GM13976 (cell line): ENCODE measurements around the gene MFSD11.
"Not testable (repeated sequence)": the region's sequence is repeated elsewhere in the genome, so short reads cannot be mapped to it uniquely, and the experiment has no call there.

Experiments used
- DNase-seq: peaks from one replicate; pipeline ENCODE4 v3.0.0; 2012; ENCODE audit warnings: low spot score
- CTCF ChIP-seq: IDR thresholded peaks from 2 replicates; pipeline ENCODE4 v1.5.1; 2012; ENCODE audit warnings: borderline replicate concordance, mild to moderate bottlenecking; ENCODE audit not compliant: insufficient read depth; ENCODE audit errors: extremely low read depth, missing control alignments, control extremely low read depth
- in situ Hi-C: fragments of 300-500 bp; cut with MboI; formaldehyde crosslinking; loops from one replicate; pipeline ENCODE4 v1.12.0; 2022; ENCODE audit warnings: low sequenced_read_pairs, mixed read lengths, inconsistent platforms; ENCODE audit not compliant: unreplicated experiment

The MFSD11 gene

GRCh38 chr17:76696763-76697701 lies 40.9 kb upstream of the MFSD11 start:
- in situ Hi-C loops, result no loop called here
- TF ChIP-seq CTCF, result no peak
- DNase-seq, result peak; percentile 66

DNA sequence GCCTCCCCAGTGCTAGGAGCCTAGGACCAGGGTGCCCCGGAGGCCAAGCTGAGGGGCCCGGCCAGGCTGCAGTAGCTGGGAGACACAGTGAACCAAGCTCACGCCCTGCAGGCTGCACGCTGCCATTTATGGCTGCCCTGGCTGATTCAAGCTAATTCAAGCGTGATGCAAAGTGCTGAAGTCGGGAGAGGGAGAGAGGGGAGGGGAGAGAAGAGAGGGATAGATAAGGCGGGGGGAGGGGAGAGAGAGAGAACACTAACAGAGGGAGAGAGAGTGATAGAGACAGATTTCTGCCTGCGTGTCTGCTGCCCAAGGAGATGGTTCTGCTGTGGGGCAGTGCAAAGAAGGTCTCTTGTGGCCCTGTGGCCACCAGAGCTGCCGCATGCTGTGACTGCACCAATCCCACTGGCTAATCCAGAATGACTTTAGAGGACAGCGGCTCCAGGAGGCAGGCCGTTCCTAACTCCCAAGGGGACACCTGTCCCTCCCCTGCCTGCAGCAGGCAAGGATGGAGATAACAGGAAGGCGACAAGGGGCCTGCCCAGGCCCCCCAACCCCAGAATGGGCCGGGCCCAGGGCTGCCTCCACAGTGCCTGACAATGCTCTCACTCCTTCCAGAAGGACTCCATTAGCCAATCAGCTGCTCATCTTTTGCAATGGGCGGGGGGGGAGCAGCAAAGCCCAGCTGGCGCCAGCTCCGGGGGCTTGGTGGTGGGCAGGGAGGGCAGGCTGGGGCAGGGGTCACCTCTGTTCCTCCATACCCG lies 40.0 kb upstream of the MFSD11 start:
- no peak for DNase-seq
- in situ Hi-C loops, result no loop called here
- TF ChIP-seq CTCF, result no peak

GRCh38 chr17:76698466-76698977 lies 39.4 kb upstream of the MFSD11 start:
- DNase-seq, in situ Hi-C loops: not testable (repeated sequence)

GRCh38 chr17:76700270-76700616 lies 37.7 kb upstream of the MFSD11 start:
- in situ Hi-C loops, result no loop called here
- DNase-seq, result no peak
- TF ChIP-seq CTCF, result no peak

- in situ Hi-C loops, result no loop called here
- no peak for TF ChIP-seq CTCF
- DNase-seq, result no peak
Observed at GRCh38 chr17:76700617-76701470, 37.1 kb upstream of the MFSD11 start.

GRCh38 chr17:76701471-76701967 lies 36.4 kb upstream of the MFSD11 start:
- no peak for DNase-seq
- no peak for TF ChIP-seq CTCF
- in situ Hi-C loops, result no loop called here
